Adrenal gland (tissue), 5 donors: ENCODE results near the gene PIK3IP1.

Source experiments
- CTCF ChIP-seq, 6 experiments: fragments of 450-650 bp in 4 of 6; fragments of 200-600 bp in 2 of 6; sonication (generic) in 1 of 6; IDR thresholded peaks; 1 replicate in 5 of 6; 2 replicates in 1 of 6; pipeline versions ENCODE4 v1.5.1 to v1.8.0; 2016 to 2021; ENCODE audit warnings: antibody characterized with exemption in 6 of 6, mild to moderate bottlenecking in 2 of 6, moderate library complexity in 1 of 6
- POLR2A ChIP-seq, 2 donors: fragments of 450-650 bp; IDR thresholded peaks; one replicate each; pipeline ENCODE4 v1.6.1; 2017; ENCODE audit warnings: antibody characterized with exemption in 2 of 2, mild to moderate bottlenecking in 2 of 2, moderate library complexity in 1 of 2
- donor health status: DM: no; HTN: no; CAD: no.

- TF ChIP-seq CTCF (IDR thresholded peaks at IDR 0.05) (no peak), POLR2A (IDR thresholded peaks at IDR 0.05) (no peak)
These were observed 9.7 kb upstream of the PIK3IP1 start for GRCh38 chr22:31302006-31302405.
